HG03064 (cell line): ENCODE results near the gene FAM171A2.

Experiments
- ATAC-seq: cut with Tn5 transposase; IDR thresholded peaks from one replicate; pipeline ENCODE4 v1.9.1; 2021; ENCODE audit warnings: low read depth; ENCODE audit not compliant: unreplicated experiment

The FAM171A2 gene

GRCh38 chr17:44309472-44309871 lies 54.2 kb downstream of the FAM171A2 start:
- no peak for ATAC-seq

- no peak for ATAC-seq
Observed at GRCh38 chr17:44308865-44309264, 54.8 kb downstream of the FAM171A2 start.

GRCh38 chr17:44308320-44308818 lies 55.3 kb downstream of the FAM171A2 start, which contains the start of gene RUNDC3A:
Gene RUNDC3A, plus strand, starts transcription at chr17:44308601. Its CDS starts 232 bp downstream, at chr17:44308833.
- no peak for ATAC-seq

GRCh38 chr17:44307387-44308186 lies 56.1 kb downstream of the FAM171A2 start:
- no peak for ATAC-seq

GRCh38 chr17:44304651-44305050 lies 59.0 kb downstream of the FAM171A2 start:
- ATAC-seq: no peak
